SK-N-SH (cell line): ENCODE data around the gene BPIFB3. TPM values are rescaled to one million over a fixed set of nuclear protein-coding genes. Genes with fewer than 3 reads are reported as not detected.

Experiments used
- CTCF ChIA-PET: fragments of 300-600, 350-600 bp; formaldehyde crosslinking; extraction: SDS; loops from one replicate; lab custom pipeline; 2021; lab: Yijun Ruan, JAX
- POLR2A ChIA-PET: fragments of 350-600 bp; sonication (Branson Sonifier 250); formaldehyde crosslinking; extraction: SDS; loops from one replicate; lab custom pipeline; 2020; ENCODE audit warnings: antibody characterized with exemption, inconsistent platforms; lab: Yijun Ruan, JAX
- DNase-seq: peaks from one replicate; pipeline ENCODE4 v3.0.0; 2012
- H2AFZ ChIP-seq: fragments of 200-600 bp; sonication (generic); 2 replicates; pipeline ENCODE4 v1.8.1; 2016; ENCODE audit warnings: antibody characterized with exemption, mild to moderate bottlenecking, low read depth
- H3F3A ChIP-seq: fragments of 200-600 bp; sonication (generic); replicated peaks from 2 replicates; pipeline ENCODE3; 2016; ENCODE audit warnings: antibody characterized with exemption, mild to moderate bottlenecking; ENCODE audit not compliant: insufficient read depth
- H3K27ac ChIP-seq, 2 experiments: fragments of 200-500 bp in 1 of 2; fragments of 200-600 bp in 1 of 2; sonication (Bioruptor generic) in 1 of 2; sonication (generic), shearing (Covaris generic) in 1 of 2; 2 replicates each; pipeline versions ENCODE4 v1.5.1 to v1.6.1; 2014 to 2016; ENCODE audit warnings: low read depth in 2 of 2, inconsistent platforms in 1 of 2, low read length in 1 of 2, mild to moderate bottlenecking in 1 of 2, mixed read lengths in 1 of 2
- H3K27me3 ChIP-seq: fragments of 200-600 bp; sonication (generic), shearing (Covaris generic); 2 replicates; pipeline ENCODE4 v1.6.1; 2016; ENCODE audit warnings: mixed run types; ENCODE audit not compliant: insufficient read depth
- H3K36me3 ChIP-seq, 2 experiments: fragments of 200-500 bp in 1 of 2; fragments of 200-600 bp in 1 of 2; sonication (Bioruptor generic) in 1 of 2; sonication (generic) in 1 of 2; replicated peaks in 1 of 2; 2 replicates each; pipeline versions ENCODE3 to v1.5.1; 2014 to 2016; ENCODE audit warnings: low read length in 1 of 2, mild to moderate bottlenecking in 1 of 2; ENCODE audit not compliant: insufficient read depth in 2 of 2, control insufficient read depth in 1 of 2
- H3K4me1 ChIP-seq, 2 experiments: fragments of 200-500 bp in 1 of 2; fragments of 200-600 bp in 1 of 2; sonication (Bioruptor generic) in 1 of 2; sonication (generic), shearing (Covaris generic) in 1 of 2; 2 replicates each; pipeline versions ENCODE4 v1.5.1 to v1.6.1; 2014 to 2016; ENCODE audit warnings: low read depth in 1 of 2, low read length in 1 of 2, mixed run types in 1 of 2; ENCODE audit not compliant: insufficient read depth in 2 of 2, control insufficient read depth in 1 of 2
- H3K4me2 ChIP-seq: fragments of 200-600 bp; sonication (generic), shearing (Covaris generic); 2 replicates; pipeline ENCODE4 v1.6.1; 2017; ENCODE audit warnings: mixed run types
- H3K4me3 ChIP-seq, 2 experiments: fragments of 200-500 bp in 1 of 2; fragments of 200-600 bp in 1 of 2; sonication (Bioruptor generic) in 1 of 2; sonication (generic), shearing (Covaris generic) in 1 of 2; 2 replicates each; pipeline versions ENCODE4 v1.5.1 to v1.8.1; 2014 to 2016; ENCODE audit warnings: low read depth in 2 of 2, inconsistent platforms in 1 of 2, low read length in 1 of 2, mild to moderate bottlenecking in 1 of 2, mixed read lengths in 1 of 2, moderate library complexity in 1 of 2
- H3K79me2 ChIP-seq: fragments of 200-600 bp; sonication (generic); 2 replicates; pipeline ENCODE4 v1.8.1; 2017; ENCODE audit warnings: mild to moderate bottlenecking; ENCODE audit not compliant: insufficient read depth
- H3K9ac ChIP-seq: fragments of 200-600 bp; sonication (generic); 2 replicates; pipeline ENCODE4 v1.6.1; 2017; ENCODE audit warnings: mixed run types
- H3K9me2 ChIP-seq: fragments of 200-600 bp; sonication (generic); 2 replicates; pipeline ENCODE4 v1.6.1; 2017; ENCODE audit warnings: mixed run types
- H3K9me3 ChIP-seq: fragments of 200-600 bp; sonication (generic); 2 replicates; pipeline ENCODE4 v1.6.1; 2017; ENCODE audit warnings: mixed run types, mild to moderate bottlenecking, moderate library complexity
- H4K20me1 ChIP-seq: fragments of 200-600 bp; sonication (generic); 2 replicates; pipeline ENCODE4 v1.6.1; 2017; ENCODE audit warnings: mild to moderate bottlenecking, mixed run types; ENCODE audit not compliant: insufficient read depth
- CHD2 ChIP-seq: fragments of 150-350 bp; IDR thresholded peaks from 2 replicates; pipeline ENCODE4 v1.6.1; 2018; ENCODE audit warnings: low read length; ENCODE audit not compliant: partially characterized antibody
- CTCF ChIP-seq: fragments of 200-600 bp; sonication (generic); IDR thresholded peaks from 2 replicates; pipeline ENCODE4 v1.6.1; 2017; ENCODE audit warnings: antibody characterized with exemption, mild to moderate bottlenecking, moderate library complexity
- EP300 ChIP-seq, 2 experiments: IDR thresholded peaks; 2 replicates each; pipeline versions ENCODE4 v1.4.0 to v1.6.1; 2012; ENCODE audit warnings: borderline replicate concordance in 1 of 2, low read depth in 1 of 2, low read length in 1 of 2
- FOXJ3 ChIP-seq: sonication (generic); formaldehyde crosslinking; IDR thresholded peaks from 2 replicates; pipeline ENCODE4 v1.5.1; 2020; ENCODE audit warnings: mild to moderate bottlenecking, missing genetic modification reagents
- GATA2 ChIP-seq: sonication (generic); formaldehyde crosslinking; IDR thresholded peaks from 2 replicates; pipeline ENCODE4 v1.5.0; 2020; ENCODE audit warnings: mild to moderate bottlenecking, missing genetic modification reagents
- IRF3 ChIP-seq: fragments of 150-350 bp; IDR thresholded peaks from 2 replicates; pipeline ENCODE4 v1.6.1; 2016; ENCODE audit warnings: mild to moderate bottlenecking, low read depth, low read length
- JUND ChIP-seq: IDR thresholded peaks from 2 replicates; pipeline ENCODE4 v1.4.0; 2012
- MEF2A ChIP-seq: IDR thresholded peaks from 2 replicates; pipeline ENCODE4 v1.4.0; 2012; ENCODE audit warnings: low read depth, borderline replicate concordance
- MXI1 ChIP-seq: IDR thresholded peaks from 2 replicates; pipeline ENCODE4 v1.6.1; 2012; ENCODE audit warnings: mild to moderate bottlenecking, low read depth, low read length, improper control_type of control experiment
- NRF1 ChIP-seq: IDR thresholded peaks from 2 replicates; pipeline ENCODE4 v1.6.1; 2012; ENCODE audit warnings: low read depth, mild to moderate bottlenecking, low read length
- REST ChIP-seq: IDR thresholded peaks from 2 replicates; pipeline ENCODE4 v1.6.1; 2012; ENCODE audit warnings: mild to moderate bottlenecking, low read depth, low read length, moderate library complexity
- TCF12 ChIP-seq: IDR thresholded peaks from 2 replicates; pipeline ENCODE4 v1.4.0; 2012
- TEAD4 ChIP-seq: IDR thresholded peaks from 2 replicates; pipeline ENCODE4 v1.4.0; 2012; ENCODE audit warnings: mild to moderate bottlenecking, borderline replicate concordance; ENCODE audit not compliant: insufficient read depth
- USF1 ChIP-seq: IDR thresholded peaks from 2 replicates; pipeline ENCODE4 v1.4.0; 2012; ENCODE audit warnings: low read depth, borderline replicate concordance
- WGBS: methylation state at CpG from one replicate; pipeline ENCODE4 v1.1.6; 2017; ENCODE audit warnings: low lambda C conversion rate; 5-methylcytosine and 5-hydroxymethylcytosine counted together
- polyA plus RNA-seq, 3 experiments: library from polyadenylated mRNA; depleted of rRNA; stranded (reverse); fragments of >200 nt; gene quantifications; 2 replicates each; pipeline ENCODE4 v1.2.3, GENCODE V29; 2012

Gene BPIFB3
- polyA plus RNA-seq, 1 of the 3 experiments (the other 2 are of a cell fraction) = not detected

GRCh38 chr20:33062825-33063149, 9.1 kb downstream of the BPIFB3 start:
- ChIA-PET POLR2A (no interaction called here), CTCF (interaction anchor here (1.1 to 1.2 kb wide), 2 partner anchors 14 to 149 kb away, joined by 3 read pairs; no protein-coding TSS in a partner anchor)
- DNase-seq = no peak
- Histone ChIP-seq H3K9me3 (no peaks in the 10 kb centered on the region), H3K36me3 (no peaks in the 10 kb centered on the region), H3K27ac (no peak overlapping the region), H3K4me2 (no peak overlapping the region)
- TF ChIP-seq GATA2 (CRISPR knock-in tag) = no peak
- TF ChIP-seq TCF12 = no peak
- TF ChIP-seq NRF1 = no peak
- TF ChIP-seq IRF3 = no peak
- no peak for TF ChIP-seq CHD2
- no peak for TF ChIP-seq USF1
- TF ChIP-seq EP300 (IDR thresholded peaks at IDR 0.05; ENCODE audit: borderline replicate concordance in 1 of 2, low read depth in 1 of 2, low read length in 1 of 2) = no peak
- no peak for TF ChIP-seq CTCF
- TF ChIP-seq JUND = no peak
- no peak for TF ChIP-seq TEAD4
- no peak for TF ChIP-seq MXI1
- TF ChIP-seq REST = no peak
- TF ChIP-seq FOXJ3 (CRISPR knock-in tag) = no peak
- TF ChIP-seq MEF2A = no peak
- TF ChIP-seq, all 33 proteins: peak for 0
- H3K4me3 ChIP-seq = no peak overlapping the region
- peaks cover 27% of the 10 kb centered on the region; the same call in 1 of the 2 replicates for H3K27me3 ChIP-seq
- no peak overlapping the region for H2AFZ ChIP-seq
- 17% methylated on average over 1 of the region's 1 CpG for WGBS
- H4K20me1 ChIP-seq = no peaks in the 10 kb centered on the region
- no peaks in the 10 kb centered on the region for H3F3A ChIP-seq
- H3K79me2 ChIP-seq = no peaks in the 10 kb centered on the region
- no peaks in the 10 kb centered on the region for H3K9me2 ChIP-seq
- H3K9ac ChIP-seq = no peak overlapping the region
- H3K4me1 ChIP-seq = no peaks in the 10 kb centered on the region
